Stomach (tissue), 4 donors: Measurements from ENCODE around the gene CTAGE9.

ENCODE experiments used
- CTCF ChIP-seq, 7 experiments: fragments of 450-650 bp in 4 of 7; fragments of 200-600 bp in 3 of 7; sonication (generic) in 3 of 7; IDR thresholded peaks; one replicate each; pipeline ENCODE4 v1.5.1; 2016 to 2019; ENCODE audit warnings: antibody characterized with exemption in 7 of 7, control low read depth in 2 of 7, mild to moderate bottlenecking in 1 of 7
- EP300 ChIP-seq: sonication (generic); formaldehyde crosslinking; IDR thresholded peaks from one replicate; pipeline ENCODE4 v1.6.1; 2017; ENCODE audit warnings: antibody characterized with exemption
- POLR2A ChIP-seq, 4 donors: fragments of 450-650 bp; IDR thresholded peaks; one replicate each; pipeline ENCODE4 v1.6.1; 2016; ENCODE audit warnings: antibody characterized with exemption in 4 of 4, control low read depth in 2 of 4, mild to moderate bottlenecking in 1 of 4, moderate library complexity in 1 of 4
- POLR2AphosphoS5 ChIP-seq, 3 donors: sonication (generic); formaldehyde crosslinking; IDR thresholded peaks; one replicate each; pipeline ENCODE4 v1.6.1; 2016; ENCODE audit warnings: antibody characterized with exemption in 3 of 3

DNA sequence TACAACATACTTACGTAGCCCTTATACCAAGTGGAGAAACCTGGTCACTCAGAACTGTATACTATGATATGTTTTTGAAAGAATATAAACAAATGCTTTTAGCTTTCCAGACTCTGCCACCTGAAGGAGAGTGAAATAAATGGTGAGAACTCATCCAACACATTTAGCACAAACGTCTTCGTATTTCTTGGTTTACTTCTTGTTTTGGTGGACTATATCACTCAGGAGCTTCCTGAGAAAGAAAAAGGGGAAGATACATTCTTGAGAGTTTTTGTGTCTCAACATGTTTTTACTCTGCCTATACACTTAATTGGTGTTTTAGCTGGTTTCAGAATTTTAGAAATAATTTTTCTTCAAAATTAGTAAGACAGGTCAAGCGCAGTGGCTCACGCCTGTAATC lies 19.4 kb upstream of the CTAGE9 start:
- TF ChIP-seq POLR2A (IDR thresholded peaks at IDR 0.05) (no peak), CTCF (IDR thresholded peaks at IDR 0.05) (no peak), POLR2AphosphoS5 (IDR thresholded peaks at IDR 0.05) (no peak), EP300 (no peak)
